GM23248 (cell line): Measurements from ENCODE around the gene MGP. TPM values are rescaled to one million over a fixed set of nuclear protein-coding genes. Genes with fewer than 3 reads are reported as not detected.

Experiments
- DNase-seq: peaks from one replicate; pipeline ENCODE4 v3.0.0-alpha.2; 2015
- H2AFZ ChIP-seq: fragments of 200-600 bp; sonication (generic); 2 replicates; pipeline ENCODE4 v1.6.1; 2016; ENCODE audit warnings: antibody characterized with exemption
- H3F3A ChIP-seq: fragments of 200-600 bp; sonication (generic); 2 replicates; pipeline ENCODE4 v1.6.1; 2016; ENCODE audit warnings: mild to moderate bottlenecking, antibody characterized with exemption, mixed run types; ENCODE audit not compliant: insufficient read depth
- H3K27ac ChIP-seq: fragments of 200-600 bp; sonication (generic); 2 replicates; pipeline ENCODE4 v1.5.1; 2016; ENCODE audit warnings: mild to moderate bottlenecking
- H3K27me3 ChIP-seq: fragments of 200-600 bp; sonication (generic); replicated peaks from 2 replicates; pipeline ENCODE4 v1.6.1; 2016; ENCODE audit warnings: mild to moderate bottlenecking; ENCODE audit not compliant: insufficient read depth
- H3K36me3 ChIP-seq: fragments of 200-600 bp; sonication (generic); 2 replicates; pipeline ENCODE4 v1.6.1; 2016; ENCODE audit warnings: low read depth, mild to moderate bottlenecking
- H3K4me1 ChIP-seq: fragments of 200-600 bp; sonication (generic); 2 replicates; pipeline ENCODE4 v1.6.1; 2016; ENCODE audit warnings: mild to moderate bottlenecking; ENCODE audit not compliant: insufficient read depth
- H3K4me2 ChIP-seq: fragments of 200-600 bp; sonication (generic); one replicate; pipeline ENCODE4 v1.6.1; 2016; ENCODE audit warnings: mild to moderate bottlenecking; ENCODE audit not compliant: unreplicated experiment
- H3K4me3 ChIP-seq: fragments of 200-600 bp; sonication (generic); 2 replicates; pipeline ENCODE4 v1.5.1; 2016; ENCODE audit warnings: mild to moderate bottlenecking
- H3K79me2 ChIP-seq: fragments of 200-600 bp; sonication (generic); 2 replicates; pipeline ENCODE4 v1.6.1; 2016; ENCODE audit warnings: mild to moderate bottlenecking; ENCODE audit not compliant: insufficient read depth
- H3K9ac ChIP-seq: fragments of 200-600 bp; sonication (generic); 2 replicates; pipeline ENCODE4 v1.6.1; 2016; ENCODE audit warnings: mild to moderate bottlenecking
- H3K9me2 ChIP-seq: fragments of 200-600 bp; sonication (generic); 2 replicates; pipeline ENCODE4 v1.6.1; 2016; ENCODE audit warnings: mixed run types, mild to moderate bottlenecking, moderate library complexity; ENCODE audit not compliant: insufficient read depth
- H3K9me3 ChIP-seq: fragments of 200-600 bp; sonication (generic); one replicate; pipeline ENCODE4 v1.6.1; 2017; ENCODE audit warnings: low read depth
- H4K20me1 ChIP-seq: fragments of 200-600 bp; sonication (generic); 2 replicates; pipeline ENCODE4 v1.6.0; 2016; ENCODE audit not compliant: insufficient read depth
- EZH2 ChIP-seq: fragments of 200-600 bp; sonication (generic); IDR thresholded peaks from 2 replicates; pipeline ENCODE4 v1.6.1; 2018; ENCODE audit warnings: antibody characterized with exemption, mild to moderate bottlenecking; ENCODE audit not compliant: insufficient read depth, poor library complexity, severe bottlenecking
- EZH2phosphoT487 ChIP-seq: fragments of 200-600 bp; sonication (generic); IDR thresholded peaks from 2 replicates; pipeline ENCODE4 v1.6.1; 2018; ENCODE audit warnings: antibody characterized with exemption, moderate library complexity, mild to moderate bottlenecking, low read depth; ENCODE audit not compliant: insufficient read depth
- WGBS, 2 experiments: methylation state at CpG; one replicate each; pipeline ENCODE4 v1.1.6; 2015 to 2017; ENCODE audit warnings: low lambda C conversion rate in 2 of 2, low coverage in 1 of 2; ENCODE audit errors: missing lambda C conversion rate in 2 of 2; 5-methylcytosine and 5-hydroxymethylcytosine counted together
- in situ Hi-C: fragments of 300-500 bp; cut with MboI; formaldehyde crosslinking; loops from 2 replicates; pipeline ENCODE4 v1.15.0; 2020
- polyA plus RNA-seq: library from polyadenylated mRNA; unstranded; fragments of >200 nt; fragmentation: Nextera tagmentation; extraction: Ambion mirVana; gene quantifications from 2 replicates; pipeline ENCODE4 v1.2.1, GENCODE V29; 2016
- total RNA-seq: library from RNA; depleted of rRNA; stranded (reverse); fragments of >200 nt; shearing (Covaris generic); gene quantifications from 2 replicates; pipeline ENCODE4 v1.2.3, GENCODE V29; 2014; rRNA removed

MGP gene
- 0.86 TPM in 1 of 2 replicates, not detected in the other for total RNA-seq
- polyA plus RNA-seq, result 1.3 and 2.5 TPM in 2 replicates

- Histone ChIP-seq H3F3A (no peaks in the 10 kb centered on the region; the same call in 1 of the 2 replicates), H3K9ac (peak within 1 kb of the TSS; percentile 13), H3K4me1 (peaks cover 29% of the 10 kb centered on the region), H4K20me1 (no peaks in the 10 kb centered on the region), H3K9me2 (no peaks in the 10 kb centered on the region), H3K79me2 (no peaks in the 10 kb centered on the region), H3K36me3 (no peaks in the 10 kb centered on the region), H3K27me3 (peaks cover 25% of the 10 kb centered on the region; the same call in 1 of the 2 replicates), H3K9me3 (no peaks in the 10 kb centered on the region), H3K4me3 (peak within 1 kb of the TSS; percentile 45), H2AFZ (peak within 1 kb of the TSS; percentile 54), H3K4me2 (peak within 1 kb of the TSS; percentile 71), H3K27ac (no peak within 1 kb of the TSS)
- DNase-seq, result peak; percentile 66
- WGBS, 2 experiments, result 2 to 6% methylated on average over 6 of the region's 6 CpGs
- in situ Hi-C loops, result no loop called here
- TF ChIP-seq EZH2 (no peak), EZH2phosphoT487 (no peak)
Measured at GRCh38 chr12:14885718-14886221, at the start of gene MGP. MGP (minus strand) TSS chr12:14885854; CDS start chr12:14885791, 63 bp downstream.

- in situ Hi-C loops, result no loop called here
- Histone ChIP-seq H3K4me2 (no peak overlapping the region), H3K79me2 (no peaks in the 10 kb centered on the region), H3K27me3 (no peaks in the 10 kb centered on the region), H3K9ac (no peak overlapping the region), H3F3A (no peaks in the 10 kb centered on the region), H3K4me3 (no peak overlapping the region), H2AFZ (no peak overlapping the region), H3K36me3 (no peaks in the 10 kb centered on the region), H4K20me1 (no peaks in the 10 kb centered on the region), H3K9me3 (no peaks in the 10 kb centered on the region), H3K27ac (no peak overlapping the region), H3K4me1 (no peaks in the 10 kb centered on the region), H3K9me2 (no peaks in the 10 kb centered on the region)
- no peak for TF ChIP-seq EZH2
- TF ChIP-seq EZH2phosphoT487, result no peak
- DNase-seq, result no peak
- WGBS, 2 experiments, result 62 to 70% methylated on average over 4 of the region's 4 CpGs
Measured at GRCh38 chr12:14935031-14935430, 49.4 kb upstream of the MGP start.

GRCh38 chr12:14934511-14934910 is 48.9 kb upstream of the MGP start:
- Histone ChIP-seq H2AFZ (no peak overlapping the region), H3K27ac (no peak overlapping the region), H3K9ac (no peak overlapping the region), H3K27me3 (no peaks in the 10 kb centered on the region), H3F3A (no peaks in the 10 kb centered on the region), H3K79me2 (no peaks in the 10 kb centered on the region), H3K9me2 (no peaks in the 10 kb centered on the region), H3K36me3 (no peaks in the 10 kb centered on the region), H4K20me1 (no peaks in the 10 kb centered on the region), H3K4me1 (no peaks in the 10 kb centered on the region), H3K4me2 (no peak overlapping the region), H3K4me3 (no peak overlapping the region), H3K9me3 (no peaks in the 10 kb centered on the region)
- in situ Hi-C loops, result no loop called here
- DNase-seq, result no peak
- TF ChIP-seq EZH2 (no peak), EZH2phosphoT487 (no peak)
- 97 to 98% methylated on average over 2 of the region's 2 CpGs for WGBS, 2 experiments

GRCh38 chr12:14931791-14932560 is 46.3 kb upstream of the MGP start:
- in situ Hi-C loops, result no loop called here
- DNase-seq, result no peak
- Histone ChIP-seq H3K36me3 (no peaks in the 10 kb centered on the region), H2AFZ (peak overlapping the region; percentile 41), H3K79me2 (no peaks in the 10 kb centered on the region), H3K27me3 (no peaks in the 10 kb centered on the region), H3K9ac (no peak overlapping the region), H3K9me2 (no peaks in the 10 kb centered on the region), H4K20me1 (no peaks in the 10 kb centered on the region), H3K4me2 (no peak overlapping the region), H3K4me3 (no peak overlapping the region), H3K27ac (no peak overlapping the region), H3K9me3 (no peaks in the 10 kb centered on the region), H3F3A (no peaks in the 10 kb centered on the region), H3K4me1 (no peaks in the 10 kb centered on the region)
- WGBS, 2 experiments, result 79 to 82% methylated on average over 7 of the region's 7 CpGs
- no peak for TF ChIP-seq EZH2
- no peak for TF ChIP-seq EZH2phosphoT487
